SK-N-SH (cell line): ENCODE measurements around the gene OR6K3. TPM values are rescaled to one million over a fixed set of nuclear protein-coding genes. Genes with fewer than 3 reads are reported as not detected.

ENCODE experiments used
- CTCF ChIA-PET: fragments of 300-600, 350-600 bp; formaldehyde crosslinking; extraction: SDS; loops from one replicate; lab custom pipeline; 2021; lab: Yijun Ruan, JAX
- POLR2A ChIA-PET: fragments of 350-600 bp; sonication (Branson Sonifier 250); formaldehyde crosslinking; extraction: SDS; loops from one replicate; lab custom pipeline; 2020; ENCODE audit warnings: antibody characterized with exemption, inconsistent platforms; lab: Yijun Ruan, JAX
- DNase-seq: peaks from one replicate; pipeline ENCODE4 v3.0.0; 2012
- H2AFZ ChIP-seq: fragments of 200-600 bp; sonication (generic); 2 replicates; pipeline ENCODE4 v1.8.1; 2016; ENCODE audit warnings: antibody characterized with exemption, mild to moderate bottlenecking, low read depth
- H3F3A ChIP-seq: fragments of 200-600 bp; sonication (generic); replicated peaks from 2 replicates; pipeline ENCODE3; 2016; ENCODE audit warnings: antibody characterized with exemption, mild to moderate bottlenecking; ENCODE audit not compliant: insufficient read depth
- H3K27ac ChIP-seq, 2 experiments: fragments of 200-500 bp in 1 of 2; fragments of 200-600 bp in 1 of 2; sonication (Bioruptor generic) in 1 of 2; sonication (generic), shearing (Covaris generic) in 1 of 2; 2 replicates each; pipeline versions ENCODE4 v1.5.1 to v1.6.1; 2014 to 2016; ENCODE audit warnings: low read depth in 2 of 2, inconsistent platforms in 1 of 2, low read length in 1 of 2, mild to moderate bottlenecking in 1 of 2, mixed read lengths in 1 of 2
- H3K27me3 ChIP-seq: fragments of 200-600 bp; sonication (generic), shearing (Covaris generic); 2 replicates; pipeline ENCODE4 v1.6.1; 2016; ENCODE audit warnings: mixed run types; ENCODE audit not compliant: insufficient read depth
- H3K36me3 ChIP-seq, 2 experiments: fragments of 200-500 bp in 1 of 2; fragments of 200-600 bp in 1 of 2; sonication (Bioruptor generic) in 1 of 2; sonication (generic) in 1 of 2; replicated peaks in 1 of 2; 2 replicates each; pipeline versions ENCODE3 to v1.5.1; 2014 to 2016; ENCODE audit warnings: low read length in 1 of 2, mild to moderate bottlenecking in 1 of 2; ENCODE audit not compliant: insufficient read depth in 2 of 2, control insufficient read depth in 1 of 2
- H3K4me1 ChIP-seq, 2 experiments: fragments of 200-500 bp in 1 of 2; fragments of 200-600 bp in 1 of 2; sonication (Bioruptor generic) in 1 of 2; sonication (generic), shearing (Covaris generic) in 1 of 2; 2 replicates each; pipeline versions ENCODE4 v1.5.1 to v1.6.1; 2014 to 2016; ENCODE audit warnings: low read depth in 1 of 2, low read length in 1 of 2, mixed run types in 1 of 2; ENCODE audit not compliant: insufficient read depth in 2 of 2, control insufficient read depth in 1 of 2
- H3K4me2 ChIP-seq: fragments of 200-600 bp; sonication (generic), shearing (Covaris generic); 2 replicates; pipeline ENCODE4 v1.6.1; 2017; ENCODE audit warnings: mixed run types
- H3K4me3 ChIP-seq, 2 experiments: fragments of 200-500 bp in 1 of 2; fragments of 200-600 bp in 1 of 2; sonication (Bioruptor generic) in 1 of 2; sonication (generic), shearing (Covaris generic) in 1 of 2; 2 replicates each; pipeline versions ENCODE4 v1.5.1 to v1.8.1; 2014 to 2016; ENCODE audit warnings: low read depth in 2 of 2, inconsistent platforms in 1 of 2, low read length in 1 of 2, mild to moderate bottlenecking in 1 of 2, mixed read lengths in 1 of 2, moderate library complexity in 1 of 2
- H3K79me2 ChIP-seq: fragments of 200-600 bp; sonication (generic); 2 replicates; pipeline ENCODE4 v1.8.1; 2017; ENCODE audit warnings: mild to moderate bottlenecking; ENCODE audit not compliant: insufficient read depth
- H3K9ac ChIP-seq: fragments of 200-600 bp; sonication (generic); 2 replicates; pipeline ENCODE4 v1.6.1; 2017; ENCODE audit warnings: mixed run types
- H3K9me2 ChIP-seq: fragments of 200-600 bp; sonication (generic); 2 replicates; pipeline ENCODE4 v1.6.1; 2017; ENCODE audit warnings: mixed run types
- H3K9me3 ChIP-seq: fragments of 200-600 bp; sonication (generic); 2 replicates; pipeline ENCODE4 v1.6.1; 2017; ENCODE audit warnings: mixed run types, mild to moderate bottlenecking, moderate library complexity
- H4K20me1 ChIP-seq: fragments of 200-600 bp; sonication (generic); 2 replicates; pipeline ENCODE4 v1.6.1; 2017; ENCODE audit warnings: mild to moderate bottlenecking, mixed run types; ENCODE audit not compliant: insufficient read depth
- CHD2 ChIP-seq: fragments of 150-350 bp; IDR thresholded peaks from 2 replicates; pipeline ENCODE4 v1.6.1; 2018; ENCODE audit warnings: low read length; ENCODE audit not compliant: partially characterized antibody
- CTCF ChIP-seq: fragments of 200-600 bp; sonication (generic); IDR thresholded peaks from 2 replicates; pipeline ENCODE4 v1.6.1; 2017; ENCODE audit warnings: antibody characterized with exemption, mild to moderate bottlenecking, moderate library complexity
- ELF1 ChIP-seq: IDR thresholded peaks from 2 replicates; pipeline ENCODE4 v1.4.0; 2012
- EZH2phosphoT487 ChIP-seq: fragments of 200-600 bp; sonication (generic); IDR thresholded peaks from 2 replicates; pipeline ENCODE4 v1.6.1; 2017; ENCODE audit warnings: low read depth, mixed run types, mild to moderate bottlenecking, antibody characterized with exemption, moderate library complexity, borderline replicate concordance
- FOSL2 ChIP-seq: IDR thresholded peaks from 2 replicates; pipeline ENCODE4 v1.4.0; 2012; ENCODE audit warnings: low read depth, mild to moderate bottlenecking, moderate library complexity, borderline replicate concordance
- GABPA ChIP-seq: IDR thresholded peaks from 2 replicates; pipeline ENCODE4 v1.4.0; 2012; ENCODE audit warnings: low read depth, mild to moderate bottlenecking
- MEF2A ChIP-seq: IDR thresholded peaks from 2 replicates; pipeline ENCODE4 v1.4.0; 2012; ENCODE audit warnings: low read depth, borderline replicate concordance
- MXI1 ChIP-seq: IDR thresholded peaks from 2 replicates; pipeline ENCODE4 v1.6.1; 2012; ENCODE audit warnings: mild to moderate bottlenecking, low read depth, low read length, improper control_type of control experiment
- NFIC ChIP-seq: IDR thresholded peaks from 2 replicates; pipeline ENCODE4 v1.4.0; 2012; ENCODE audit warnings: borderline replicate concordance
- NRF1 ChIP-seq: IDR thresholded peaks from 2 replicates; pipeline ENCODE4 v1.6.1; 2012; ENCODE audit warnings: low read depth, mild to moderate bottlenecking, low read length
- PBX3 ChIP-seq: IDR thresholded peaks from 2 replicates; pipeline ENCODE4; 2012
- RAD21 ChIP-seq: IDR thresholded peaks from 2 replicates; pipeline ENCODE4 v1.6.1; 2012; ENCODE audit warnings: mild to moderate bottlenecking, low read length
- RFX5 ChIP-seq: IDR thresholded peaks from 2 replicates; pipeline ENCODE4 v1.6.1; 2012; ENCODE audit warnings: mild to moderate bottlenecking, improper control_type of control experiment, low read length
- SIN3A ChIP-seq: IDR thresholded peaks from 2 replicates; pipeline ENCODE4 v1.6.1; 2012; ENCODE audit warnings: low read depth, mild to moderate bottlenecking, low read length, moderate library complexity, borderline replicate concordance
- SMC3 ChIP-seq: IDR thresholded peaks from 2 replicates; pipeline ENCODE4 v1.6.1; 2012; ENCODE audit warnings: low read depth, low read length, improper control_type of control experiment
- TAF1 ChIP-seq: IDR thresholded peaks from 2 replicates; pipeline ENCODE4 v1.6.1; 2012; ENCODE audit warnings: low read depth, mild to moderate bottlenecking, low read length, moderate library complexity, borderline replicate concordance
- TCF12 ChIP-seq: IDR thresholded peaks from 2 replicates; pipeline ENCODE4 v1.4.0; 2012
- USF1 ChIP-seq: IDR thresholded peaks from 2 replicates; pipeline ENCODE4 v1.4.0; 2012; ENCODE audit warnings: low read depth, borderline replicate concordance
- YY1 ChIP-seq: IDR thresholded peaks from 2 replicates; pipeline ENCODE4 v1.4.0; 2012; ENCODE audit warnings: low read depth, mild to moderate bottlenecking
- ZBTB33 ChIP-seq: IDR thresholded peaks from 2 replicates; pipeline ENCODE4 v1.4.0; 2012; ENCODE audit warnings: low read depth, borderline replicate concordance
- WGBS: methylation state at CpG from one replicate; pipeline ENCODE4 v1.1.6; 2017; ENCODE audit warnings: low lambda C conversion rate; 5-methylcytosine and 5-hydroxymethylcytosine counted together
- polyA plus RNA-seq, 3 experiments: library from polyadenylated mRNA; depleted of rRNA; stranded (reverse); fragments of >200 nt; gene quantifications; 2 replicates each; pipeline ENCODE4 v1.2.3, GENCODE V29; 2012

Gene OR6K3
- polyA plus RNA-seq, 1 of the 3 experiments (the other 2 are of a cell fraction), result not detected

GRCh38 chr1:158714754-158715153 lies 5.8 kb downstream of the OR6K3 start:
- H3F3A ChIP-seq, result no peaks in the 10 kb centered on the region
- TF ChIP-seq MEF2A (no peak), USF1 (no peak), NRF1 (no peak), EZH2phosphoT487 (no peak), ELF1 (no peak), RAD21 (no peak), YY1 (no peak), GABPA (no peak), RFX5 (no peak), CTCF (no peak), PBX3 (no peak), CHD2 (no peak)
- TF ChIP-seq, all 33 proteins: peak for 0
- no peak overlapping the region for H3K9ac ChIP-seq
- no peaks in the 10 kb centered on the region for H3K27me3 ChIP-seq
- H3K9me2 ChIP-seq, result no peaks in the 10 kb centered on the region
- ChIA-PET CTCF (no interaction called here), POLR2A (no interaction called here)
- no peak for DNase-seq
- H3K4me1 ChIP-seq, result no peaks in the 10 kb centered on the region
- no peak overlapping the region for H3K27ac ChIP-seq
- H3K36me3 ChIP-seq, result no peaks in the 10 kb centered on the region
- no peaks in the 10 kb centered on the region for H4K20me1 ChIP-seq
- H3K4me2 ChIP-seq, result no peak overlapping the region
- no peak overlapping the region for H2AFZ ChIP-seq
- H3K4me3 ChIP-seq, result no peak overlapping the region
- no peaks in the 10 kb centered on the region for H3K9me3 ChIP-seq
- WGBS, result 0% methylated on average over 1 of the region's 1 CpG
- no peaks in the 10 kb centered on the region for H3K79me2 ChIP-seq

GRCh38 chr1:158711098-158711497 lies 9.4 kb downstream of the OR6K3 start:
- H3K9me2 ChIP-seq, result no peaks in the 10 kb centered on the region
- H2AFZ ChIP-seq, result no peak overlapping the region
- no peak for DNase-seq
- no peaks in the 10 kb centered on the region for H3K79me2 ChIP-seq
- H3K4me3 ChIP-seq, result no peak overlapping the region
- ChIA-PET CTCF (no interaction called here), POLR2A (no interaction called here)
- no peaks in the 10 kb centered on the region for H3K4me1 ChIP-seq
- 2% methylated on average over 4 of the region's 4 CpGs for WGBS
- H3K9me3 ChIP-seq, result no peaks in the 10 kb centered on the region
- H3K27ac ChIP-seq, result no peak overlapping the region
- no peaks in the 10 kb centered on the region for H3F3A ChIP-seq
- H4K20me1 ChIP-seq, result no peaks in the 10 kb centered on the region
- H3K36me3 ChIP-seq, result no peaks in the 10 kb centered on the region
- H3K27me3 ChIP-seq, result no peaks in the 10 kb centered on the region
- H3K9ac ChIP-seq, result no peak overlapping the region
- H3K4me2 ChIP-seq, result no peak overlapping the region
- TF ChIP-seq TAF1 (no peak), NFIC (no peak), SIN3A (no peak), RAD21 (no peak), SMC3 (no peak), TCF12 (no peak), CTCF (no peak), FOSL2 (no peak), PBX3 (no peak), MXI1 (no peak), ZBTB33 (no peak), CHD2 (no peak), EZH2phosphoT487 (no peak), ELF1 (no peak)
